Measurements from ENCODE around the gene CTSE.
"Not testable (repeated sequence)": the region's sequence is repeated elsewhere in the genome, so short reads cannot be mapped to it uniquely, and the experiment has no call there.

The CTSE gene

GRCh38 chr1:206023695-206024094 lies at the start of gene CTSE:
CTSE (minus strand) TSS chr1:206023895; CDS start chr1:206023791, 104 bp downstream.
- ATAC-seq = no peak
- Mint-ChIP-seq H3K27me3 (peaks cover 8% of the 10 kb centered on the region), H3K9me3 (no peaks in the 10 kb centered on the region), H3K4me1 (peaks cover 9% of the 10 kb centered on the region), H3K36me3 (no peaks in the 10 kb centered on the region), H3K27ac (no peak within 1 kb of the TSS), H3K4me3 (no peak within 1 kb of the TSS)

GRCh38 chr1:206070627-206071304 lies 47.1 kb upstream of the CTSE start:
- no peaks in the 10 kb centered on the region for H3K9me3 Mint-ChIP-seq
- peaks cover 30% of the 10 kb centered on the region for H3K36me3 Mint-ChIP-seq
- H3K4me3 Mint-ChIP-seq = no peak overlapping the region
- no peak for ATAC-seq
- no peak overlapping the region for H3K27ac Mint-ChIP-seq
- no peaks in the 10 kb centered on the region for H3K27me3 Mint-ChIP-seq
- peaks cover 36% of the 10 kb centered on the region for H3K4me1 Mint-ChIP-seq

GRCh38 chr1:206068314-206068713 lies 44.6 kb upstream of the CTSE start:
- Mint-ChIP-seq H3K27ac (peak overlapping the region; percentile 93), H3K4me1 (peaks cover 40% of the 10 kb centered on the region), H3K4me3 (peak overlapping the region; percentile 60), H3K9me3 (no peaks in the 10 kb centered on the region), H3K27me3 (no peaks in the 10 kb centered on the region), H3K36me3 (peaks cover 16% of the 10 kb centered on the region)
- peak; percentile 80 for ATAC-seq

- Mint-ChIP-seq H3K27me3 (no peaks in the 10 kb centered on the region), H3K4me1 (peaks cover 44% of the 10 kb centered on the region), H3K4me3 (peak overlapping the region; percentile 60), H3K9me3 (peaks cover 2% of the 10 kb centered on the region), H3K27ac (peak overlapping the region; percentile 93), H3K36me3 (peaks cover 23% of the 10 kb centered on the region)
- ATAC-seq = peak; percentile 79
These were observed 44.0 kb upstream of the CTSE start for GRCh38 chr1:206067486-206068227.

GRCh38 chr1:206066479-206067171 lies 42.9 kb upstream of the CTSE start:
- Mint-ChIP-seq H3K9me3 (peaks cover 2% of the 10 kb centered on the region), H3K4me3 (peak overlapping the region; percentile 50), H3K27ac (peak overlapping the region; percentile 93), H3K27me3 (no peaks in the 10 kb centered on the region), H3K36me3 (peaks cover 33% of the 10 kb centered on the region), H3K4me1 (peaks cover 49% of the 10 kb centered on the region)
- peak; percentile 84 for ATAC-seq

- Mint-ChIP-seq H3K27ac (peak overlapping the region; percentile 93), H3K4me1 (peaks cover 51% of the 10 kb centered on the region), H3K4me3 (no peak overlapping the region), H3K36me3 (peaks cover 43% of the 10 kb centered on the region), H3K9me3 (peaks cover 2% of the 10 kb centered on the region), H3K27me3 (no peaks in the 10 kb centered on the region)
- ATAC-seq = no peak
These were observed 42.0 kb upstream of the CTSE start for GRCh38 chr1:206065547-206066145.

- H3K27me3 Mint-ChIP-seq, H3K9me3 Mint-ChIP-seq, H3K27ac Mint-ChIP-seq, ATAC-seq, H3K4me3 Mint-ChIP-seq: not testable (repeated sequence)
- H3K36me3 Mint-ChIP-seq = peaks cover 54% of the 10 kb centered on the region
- peaks cover 63% of the 10 kb centered on the region for H3K4me1 Mint-ChIP-seq
These were observed 40.8 kb upstream of the CTSE start for GRCh38 chr1:206064501-206064900.

- ATAC-seq, H3K27me3 Mint-ChIP-seq, H3K9me3 Mint-ChIP-seq, H3K4me3 Mint-ChIP-seq, H3K27ac Mint-ChIP-seq: not testable (repeated sequence)
- Mint-ChIP-seq H3K4me1 (peaks cover 68% of the 10 kb centered on the region), H3K36me3 (peaks cover 59% of the 10 kb centered on the region)
These were observed 40.3 kb upstream of the CTSE start for GRCh38 chr1:206064001-206064400.

GRCh38 chr1:206062464-206062863 lies 38.8 kb upstream of the CTSE start:
- Mint-ChIP-seq H3K27ac (peak overlapping the region; percentile 14), H3K36me3 (peaks cover 66% of the 10 kb centered on the region), H3K27me3 (no peaks in the 10 kb centered on the region), H3K4me1 (peaks cover 70% of the 10 kb centered on the region), H3K4me3 (no peak overlapping the region), H3K9me3 (peaks cover 2% of the 10 kb centered on the region)
- ATAC-seq = no peak

- Mint-ChIP-seq H3K36me3 (peaks cover 77% of the 10 kb centered on the region), H3K4me3 (peak overlapping the region; percentile 53), H3K27ac (peak overlapping the region; percentile 77), H3K27me3 (no peaks in the 10 kb centered on the region), H3K4me1 (peaks cover 67% of the 10 kb centered on the region), H3K9me3 (peaks cover 2% of the 10 kb centered on the region)
- no peak for ATAC-seq
These were observed 37.1 kb upstream of the CTSE start for GRCh38 chr1:206060844-206061243.

GRCh38 chr1:206059355-206059915 lies 35.7 kb upstream of the CTSE start:
- peaks cover 2% of the 10 kb centered on the region for H3K9me3 Mint-ChIP-seq
- peaks cover 86% of the 10 kb centered on the region for H3K36me3 Mint-ChIP-seq
- H3K27me3 Mint-ChIP-seq = no peaks in the 10 kb centered on the region
- H3K27ac Mint-ChIP-seq = peak overlapping the region; percentile 77
- H3K4me3 Mint-ChIP-seq = peak overlapping the region; percentile 16
- ATAC-seq = no peak
- peaks cover 68% of the 10 kb centered on the region for H3K4me1 Mint-ChIP-seq

GRCh38 chr1:206058927-206059292 lies 35.2 kb upstream of the CTSE start:
- no peak for ATAC-seq
- Mint-ChIP-seq H3K27me3 (no peaks in the 10 kb centered on the region), H3K27ac (peak overlapping the region; percentile 77), H3K9me3 (peaks cover 2% of the 10 kb centered on the region), H3K36me3 (peaks cover 89% of the 10 kb centered on the region), H3K4me3 (peak overlapping the region; percentile 16), H3K4me1 (peaks cover 71% of the 10 kb centered on the region)

GRCh38 chr1:206058289-206058926 lies 34.7 kb upstream of the CTSE start:
- not testable (repeated sequence) for ATAC-seq, H3K27me3 Mint-ChIP-seq, H3K9me3 Mint-ChIP-seq
- Mint-ChIP-seq H3K4me3 (peak overlapping the region; percentile 16), H3K27ac (peak overlapping the region; percentile 77), H3K4me1 (peaks cover 76% of the 10 kb centered on the region), H3K36me3 (peaks cover 92% of the 10 kb centered on the region)

GRCh38 chr1:206055639-206056323 lies 32.1 kb upstream of the CTSE start:
- Mint-ChIP-seq H3K36me3 (peaks cover 72% of the 10 kb centered on the region), H3K4me3 (peak overlapping the region; percentile 77), H3K4me1 (peaks cover 92% of the 10 kb centered on the region), H3K27ac (peak overlapping the region; percentile 94)
- H3K27me3 Mint-ChIP-seq, ATAC-seq, H3K9me3 Mint-ChIP-seq: not testable (repeated sequence)
